Kidney tubule cell (primary cell): ENCODE results near the gene ASB18.
"Not testable (repeated sequence)": the region's sequence is repeated elsewhere in the genome, so short reads cannot be mapped to it uniquely, and the experiment has no call there.

Experiments
- DNase-seq: peaks from one replicate; pipeline ENCODE4 v3.0.0-alpha.2; 2018; ENCODE audit warnings: low spot score

The ASB18 gene, protein sequence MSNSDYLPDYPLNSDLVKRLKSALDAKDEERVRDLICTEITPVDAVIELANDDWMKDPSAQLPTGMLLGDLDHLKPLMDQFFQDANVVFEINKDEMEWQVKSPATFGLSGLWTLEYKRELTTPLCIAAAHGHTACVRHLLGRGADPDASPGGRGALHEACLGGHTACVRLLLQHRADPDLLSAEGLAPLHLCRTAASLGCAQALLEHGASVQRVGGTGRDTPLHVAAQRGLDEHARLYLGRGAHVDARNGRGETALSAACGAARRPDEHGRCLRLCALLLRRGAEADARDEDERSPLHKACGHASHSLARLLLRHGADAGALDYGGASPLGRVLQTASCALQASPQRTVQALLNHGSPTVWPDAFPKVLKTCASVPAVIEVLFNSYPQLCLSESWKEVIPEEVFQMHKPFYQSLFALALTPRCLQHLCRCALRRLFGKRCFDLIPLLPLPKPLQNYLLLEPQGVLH

GRCh38 chr2:236264256-236264655, at the start of gene ASB18:
TSS of gene ASB18 (minus strand) at chr2:236264406. CDS start at chr2:236264345, 61 bp downstream.
- no peak for DNase-seq

DNA sequence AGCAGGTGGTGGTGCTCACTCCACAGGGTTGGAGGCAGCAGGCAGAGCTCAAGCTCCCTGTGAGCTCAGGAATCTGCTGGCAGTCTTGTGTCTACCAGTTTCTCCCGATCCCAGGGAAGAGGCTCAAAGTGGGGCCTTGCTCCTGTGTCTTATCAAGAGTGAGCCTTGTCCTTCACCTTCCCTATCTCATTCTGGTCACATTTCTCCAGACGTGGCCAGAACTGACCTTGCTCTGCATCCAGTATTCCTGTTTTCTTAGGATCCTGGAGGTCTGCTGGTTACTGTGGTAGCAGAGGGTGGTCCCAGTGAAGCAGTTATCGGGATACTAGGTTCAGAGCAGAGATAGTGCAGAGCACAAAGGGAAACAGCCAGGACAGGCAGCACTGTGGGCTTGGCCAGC, 47.1 kb upstream of the ASB18 start:
- DNase-seq: no peak

GRCh38 chr2:236309669-236310029, 45.4 kb upstream of the ASB18 start:
- DNase-seq: peak; percentile 33

GRCh38 chr2:236308855-236309668, 44.9 kb upstream of the ASB18 start:
- DNase-seq: no peak

DNA sequence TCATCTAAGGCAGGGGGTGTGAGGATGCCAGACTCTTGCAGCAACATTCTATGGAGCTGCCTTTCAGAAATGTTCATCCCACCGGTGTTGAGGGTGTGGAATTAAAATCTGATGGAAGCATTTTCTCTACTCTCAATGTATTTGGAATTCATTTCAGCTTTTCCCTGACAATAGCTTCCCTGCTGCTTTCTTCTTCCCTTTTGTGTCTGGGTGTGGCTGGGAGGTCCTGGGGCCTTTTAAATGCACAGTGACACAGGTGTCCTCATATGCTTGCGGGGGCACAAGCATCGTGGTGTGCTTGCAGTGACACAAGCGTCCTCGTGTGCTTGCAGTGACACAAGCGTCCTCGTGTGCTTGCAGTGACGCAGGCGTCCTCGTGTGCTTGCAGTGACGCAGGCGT, 43.4 kb upstream of the ASB18 start:
- no peak for DNase-seq

- DNase-seq: no peak
These were observed 42.8 kb upstream of the ASB18 start for GRCh38 chr2:236306825-236307540.

GRCh38 chr2:236305964-236306605, 41.9 kb upstream of the ASB18 start:
- DNase-seq: no peak

DNA sequence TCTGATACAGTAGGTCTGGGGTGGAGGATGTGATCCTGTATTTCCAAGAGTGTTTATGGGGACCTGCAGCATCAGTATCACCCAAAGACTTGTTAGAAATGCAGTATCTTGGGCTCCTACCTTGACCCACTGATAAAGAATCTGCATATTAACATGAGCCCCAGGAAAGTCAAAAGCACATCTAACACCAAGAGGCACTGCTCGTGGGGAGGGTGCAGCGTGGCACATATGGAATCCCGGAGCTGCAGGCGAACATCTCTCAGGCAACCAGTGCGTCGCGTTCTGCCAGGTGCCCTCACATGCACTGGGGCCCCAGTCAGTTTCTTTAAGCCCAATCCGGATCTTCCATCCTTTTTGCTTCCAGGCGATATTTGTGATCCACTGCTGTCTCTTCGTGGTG, 41.3 kb upstream of the ASB18 start:
- no peak for DNase-seq

DNA sequence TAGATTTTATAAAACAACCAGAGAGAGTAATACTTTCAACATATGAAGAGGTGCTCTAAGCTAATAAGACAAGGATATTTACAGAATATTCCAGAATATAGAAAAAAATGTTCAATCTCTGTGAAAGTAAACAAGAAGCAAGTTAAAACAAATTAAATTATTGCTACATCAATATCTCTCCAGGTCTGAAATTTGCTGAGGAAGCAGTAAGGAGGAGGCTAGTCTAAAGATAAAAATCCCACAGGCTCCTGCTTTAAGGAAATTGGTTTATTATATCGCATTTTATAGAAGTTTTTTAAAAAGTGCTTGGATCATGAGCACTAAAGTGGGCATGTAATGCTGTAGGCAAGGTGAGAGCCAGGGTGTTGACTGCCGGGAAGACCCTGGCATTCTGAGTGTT, 39.7 kb upstream of the ASB18 start:
- DNase-seq: no peak

DNA sequence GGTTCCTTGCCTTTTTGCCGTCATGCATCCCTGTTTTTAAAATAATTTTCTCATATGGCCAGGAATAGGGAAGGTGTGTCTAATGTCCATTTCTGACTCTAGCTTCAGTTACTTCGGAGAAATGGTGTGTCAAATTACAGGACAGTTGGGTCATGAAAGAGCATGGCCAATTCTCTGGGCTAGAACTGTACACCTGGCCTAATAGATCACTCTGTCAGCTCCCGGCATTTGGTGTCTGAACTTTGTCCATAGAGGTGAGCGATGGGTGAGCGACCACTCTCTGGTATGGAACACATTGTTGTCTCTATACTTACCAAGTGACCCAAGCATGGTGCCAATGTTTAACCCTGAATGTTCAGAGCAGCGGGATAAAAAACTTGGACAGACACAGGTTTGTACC, 38.3 kb upstream of the ASB18 start:
- DNase-seq: no peak

DNA sequence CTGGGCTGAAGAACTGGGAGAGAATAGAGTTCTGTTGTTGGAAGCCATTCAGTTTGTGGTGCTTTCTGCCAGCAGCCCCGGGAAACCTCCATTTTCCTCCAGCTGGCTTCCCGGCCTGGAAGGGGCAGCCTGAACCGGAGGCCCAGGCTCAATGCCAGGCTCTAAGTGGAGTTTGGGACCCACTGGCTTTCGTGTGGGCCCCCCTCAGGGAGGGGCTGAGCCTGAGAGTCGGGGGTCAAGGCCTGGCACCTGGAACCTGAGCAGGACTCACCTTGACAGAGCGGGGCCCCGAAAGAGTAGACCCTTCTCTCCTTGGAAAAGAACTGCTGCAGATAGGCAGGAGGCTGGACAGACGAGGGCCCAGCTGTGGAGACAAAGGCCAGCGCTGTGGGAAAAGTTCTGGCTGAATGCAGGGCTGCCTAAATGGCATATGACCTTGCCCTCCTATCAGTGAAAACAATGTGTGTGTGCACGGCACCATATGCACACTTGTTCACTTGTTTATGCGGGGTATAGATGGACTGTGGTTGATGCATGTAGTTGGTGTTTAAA, 34.8 kb upstream of the ASB18 start:
- no peak for DNase-seq

DNA sequence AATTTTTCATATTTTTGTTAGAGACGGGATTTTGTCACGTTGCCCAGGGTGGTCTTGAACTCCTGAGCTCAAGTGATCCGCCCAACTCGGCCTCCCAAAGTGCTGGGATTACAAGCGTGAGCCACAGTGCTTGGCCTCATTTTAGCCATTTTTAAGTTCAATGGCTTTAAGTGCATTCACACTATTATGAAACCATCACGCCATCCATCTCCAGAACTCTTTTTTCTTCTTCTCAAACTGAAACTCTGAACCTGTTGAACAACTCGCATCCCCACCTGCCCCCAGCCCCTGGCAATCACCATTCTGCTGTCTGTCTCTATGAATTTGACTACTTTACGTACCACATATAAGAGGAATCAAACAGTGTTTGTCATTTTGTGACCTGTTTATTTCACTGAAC, 31.3 kb upstream of the ASB18 start:
- DNase-seq: no peak

GRCh38 chr2:236294647-236295046, 30.4 kb upstream of the ASB18 start:
- DNase-seq: no peak

DNA sequence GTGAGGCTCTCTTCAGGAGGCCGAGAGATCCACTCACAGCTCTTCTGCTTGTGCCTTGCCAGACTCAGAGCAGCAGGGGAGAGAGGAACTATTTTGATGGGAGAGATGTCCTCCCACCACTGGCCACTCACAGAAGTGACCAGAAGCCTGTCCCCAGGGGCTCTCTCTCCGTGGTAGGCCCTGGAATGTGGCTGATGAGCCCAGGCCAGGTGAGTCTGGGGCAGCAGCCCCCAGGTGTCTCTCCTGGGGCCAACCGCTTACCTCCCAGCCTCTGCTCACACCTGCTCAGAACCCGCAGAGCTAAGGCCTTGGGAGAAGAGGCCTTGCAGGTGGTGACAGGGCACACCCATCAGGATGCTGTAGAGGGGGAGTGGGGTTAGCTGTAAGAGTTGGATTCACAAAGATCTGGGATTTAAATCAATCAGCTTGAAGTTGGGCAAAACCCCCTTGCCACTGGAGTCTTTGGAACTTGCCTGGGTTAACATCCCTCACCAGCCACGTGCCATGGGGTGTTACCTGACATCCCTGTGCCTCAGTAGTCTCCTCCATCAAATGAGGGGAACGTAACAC, 29.1 kb upstream of the ASB18 start:
- DNase-seq: no peak

DNA sequence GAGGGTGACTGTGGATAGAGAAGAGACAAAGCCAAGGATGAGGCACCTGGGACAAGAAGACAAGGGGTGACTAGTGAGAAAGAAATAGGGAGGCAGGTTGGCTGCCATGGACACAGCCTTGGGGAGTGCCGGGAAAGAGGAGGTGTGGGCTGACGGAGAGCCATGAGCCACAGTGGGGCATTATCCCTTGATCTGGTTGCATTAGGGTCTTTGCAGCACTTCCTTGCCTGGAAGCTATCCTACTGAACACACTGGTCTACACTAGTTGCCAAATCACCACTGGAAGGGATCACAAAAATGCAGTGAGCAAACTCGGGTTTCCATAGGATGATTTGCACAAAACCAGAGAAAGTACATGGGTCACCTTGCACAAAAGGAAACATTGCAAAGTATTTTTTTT, 27.7 kb upstream of the ASB18 start:
- no peak for DNase-seq

DNA sequence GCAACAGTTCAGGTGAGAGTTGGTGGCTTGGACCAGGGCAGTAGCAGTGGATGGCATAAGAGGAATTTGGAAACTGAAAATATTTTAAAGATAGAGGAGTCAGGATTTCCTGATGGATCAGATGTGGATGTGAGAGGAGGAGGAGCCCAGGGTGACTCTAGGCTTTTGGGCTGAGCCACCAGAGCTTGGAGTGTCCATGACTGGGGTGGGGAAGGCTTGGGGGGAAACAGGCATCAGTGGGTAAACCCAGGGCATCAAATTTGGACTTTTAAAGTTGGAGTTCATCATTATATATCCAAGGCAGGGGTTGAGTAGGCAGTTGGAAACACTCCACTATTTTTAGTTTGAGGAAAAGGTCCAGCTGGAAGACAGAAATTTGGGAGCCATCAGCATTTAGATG, 27.3 kb upstream of the ASB18 start:
- DNase-seq: no peak

DNA sequence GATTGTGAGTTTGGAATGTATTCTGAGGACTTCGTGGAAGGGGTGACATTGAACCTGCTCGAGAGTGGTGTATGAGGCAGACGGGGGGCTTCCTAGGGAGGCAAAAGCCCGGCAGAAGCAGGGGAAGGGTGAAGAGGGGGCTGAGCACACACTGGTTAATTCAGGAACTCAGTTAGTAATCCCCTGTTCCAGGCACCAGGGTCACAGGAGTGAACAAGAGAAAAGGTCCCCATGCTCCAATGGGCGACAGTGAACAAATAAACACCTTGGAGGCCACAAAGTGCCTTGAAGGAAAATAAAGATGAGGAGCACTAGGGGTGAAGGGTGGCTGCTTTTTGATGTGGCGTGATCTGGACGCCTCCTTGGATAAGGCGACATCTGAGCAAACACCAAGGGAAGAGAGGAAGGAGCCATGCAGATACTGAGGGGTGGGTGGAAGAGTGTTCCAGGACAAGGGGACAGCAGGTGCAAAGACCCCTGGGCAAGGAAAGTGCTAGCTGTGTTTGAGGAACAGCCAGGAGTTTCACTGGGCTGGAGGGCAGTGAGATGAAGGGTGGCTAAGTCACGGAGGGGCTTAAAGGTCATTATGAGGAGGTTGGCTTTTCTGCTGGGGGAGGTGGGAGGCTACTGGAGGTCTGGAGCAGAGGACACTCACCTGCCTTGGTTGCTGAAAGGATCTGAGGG, 26.7 kb upstream of the ASB18 start:
- DNase-seq: no peak

- DNase-seq: no peak
These were observed 25.7 kb upstream of the ASB18 start for GRCh38 chr2:236289766-236290462.

DNA sequence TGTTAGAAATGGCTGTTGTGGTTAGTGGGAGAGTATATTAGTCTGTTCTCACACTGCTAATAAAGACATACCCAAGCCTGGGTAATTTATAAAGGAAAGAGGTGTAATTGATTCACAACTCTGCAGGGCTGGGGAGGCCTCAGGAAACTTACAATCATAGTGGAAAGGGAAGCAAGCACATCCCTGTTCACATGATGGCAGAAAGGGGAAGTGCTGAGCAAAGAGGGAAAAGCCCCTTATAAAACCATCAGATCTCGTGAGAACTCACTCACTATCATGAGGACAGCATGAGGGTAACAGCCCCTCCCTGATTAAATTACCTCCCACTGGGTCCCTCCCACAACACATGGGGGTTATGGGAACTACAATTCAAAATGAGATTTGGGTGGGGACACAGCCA, 24.2 kb upstream of the ASB18 start:
- not testable (repeated sequence) for DNase-seq

- DNase-seq: no peak
These were observed 23.4 kb upstream of the ASB18 start for GRCh38 chr2:236287656-236288055.
